IMR-90 (cell line): ENCODE data around the gene MSN. TPM values are rescaled to one million over a fixed set of nuclear protein-coding genes. Genes with fewer than 3 reads are reported as not detected.

Source experiments
- ATAC-seq: fragments of 200-7000 bp; cut with Tn5 transposase; 2 replicates; pipeline ENCODE4 v1.9.1; 2020; ENCODE audit warnings: low read depth, mild to moderate bottlenecking, moderate library complexity
- BruUV-seq: library from RNA; stranded (reverse); fragments of 400-500 nt; replicated peaks from 2 replicates; lab custom pipeline; 2021; lab: Mats Ljungman, UMichigan
- CTCF ChIA-PET: fragments of 300-600 bp; formaldehyde crosslinking; extraction: SDS; loops from one replicate; lab custom pipeline; 2021; ENCODE audit warnings: antibody characterized with exemption; lab: Yijun Ruan, JAX
- POLR2A ChIA-PET: fragments of 300-600 bp; sonication (Branson Sonifier 250); formaldehyde crosslinking; loops from one replicate; lab custom pipeline; 2022; ENCODE audit warnings: antibody characterized with exemption; ENCODE audit not compliant: unreplicated experiment; lab: Charles Lee
- DNase-seq: peaks from one replicate; pipeline ENCODE4 v3.0.0; 2013
- H2AFZ ChIP-seq: replicated peaks from 2 replicates; pipeline ENCODE3; 2013; ENCODE audit warnings: low read length, mild to moderate bottlenecking; ENCODE audit not compliant: poor library complexity
- H2AK5ac ChIP-seq: 2 replicates; pipeline ENCODE4 v1.6.1; 2013; ENCODE audit warnings: low read depth, low read length, inconsistent platforms
- H2AK9ac ChIP-seq: replicated peaks from 2 replicates; pipeline ENCODE3; 2013; ENCODE audit warnings: mild to moderate bottlenecking, low read depth, low read length, moderate library complexity; ENCODE audit not compliant: poor library complexity
- H2BK120ac ChIP-seq: 2 replicates; pipeline ENCODE4 v1.6.1; 2013; ENCODE audit warnings: low read depth, low read length, inconsistent platforms
- H2BK15ac ChIP-seq: 3 replicates; pipeline ENCODE4 v1.6.1; 2013; ENCODE audit warnings: low read depth, low read length, inconsistent platforms
- H2BK20ac ChIP-seq: 2 replicates; pipeline ENCODE4 v1.6.1; 2013; ENCODE audit warnings: low read depth, mild to moderate bottlenecking, inconsistent platforms, low read length, moderate library complexity
- H2BK5ac ChIP-seq: 2 replicates; pipeline ENCODE4 v1.6.1; 2013; ENCODE audit warnings: mild to moderate bottlenecking, low read depth, low read length, inconsistent platforms; ENCODE audit not compliant: poor library complexity, severe bottlenecking
- H3K14ac ChIP-seq: replicated peaks from 2 replicates; pipeline ENCODE4 v1.6.1; 2013; ENCODE audit warnings: low read depth, low read length, inconsistent platforms
- H3K18ac ChIP-seq: 2 replicates; pipeline ENCODE4 v1.6.1; 2013; ENCODE audit warnings: low read depth, low read length, control low read depth
- H3K23ac ChIP-seq: 2 replicates; pipeline ENCODE4 v1.6.1; 2013; ENCODE audit warnings: low read depth, low read length, inconsistent platforms
- H3K27ac ChIP-seq: 2 replicates; pipeline ENCODE4 v1.5.1; 2013; ENCODE audit warnings: mild to moderate bottlenecking, control low read depth, low read length; ENCODE audit not compliant: insufficient read depth
- H3K27me3 ChIP-seq: 2 replicates; pipeline ENCODE4 v1.6.1; 2013; ENCODE audit warnings: low read length; ENCODE audit not compliant: control insufficient read depth, insufficient read depth
- H3K36me3 ChIP-seq: 2 replicates; pipeline ENCODE4 v1.6.1; 2013; ENCODE audit warnings: low read length, mixed read lengths; ENCODE audit not compliant: control insufficient read depth, insufficient read depth
- H3K4ac ChIP-seq: 2 replicates; pipeline ENCODE4 v1.6.1; 2013; ENCODE audit warnings: low read depth, low read length, inconsistent platforms
- H3K4me1 ChIP-seq: 2 replicates; pipeline ENCODE4 v1.6.1; 2013; ENCODE audit warnings: low read length, mixed read lengths; ENCODE audit not compliant: control insufficient read depth, insufficient read depth
- H3K4me2 ChIP-seq: 2 replicates; pipeline ENCODE4 v1.6.1; 2013; ENCODE audit warnings: low read depth, mild to moderate bottlenecking, control low read depth, low read length, moderate library complexity
- H3K4me3 ChIP-seq: 2 replicates; pipeline ENCODE4 v1.5.1; 2013; ENCODE audit warnings: low read depth, mild to moderate bottlenecking, control low read depth, low read length, moderate library complexity; ENCODE audit not compliant: insufficient read depth
- H3K56ac ChIP-seq: 2 replicates; pipeline ENCODE4 v1.6.1; 2013; ENCODE audit warnings: low read length, inconsistent platforms; ENCODE audit not compliant: insufficient read depth; ENCODE audit errors: extremely low read depth
- H3K79me1 ChIP-seq, 2 experiments: 2 replicates each; pipeline ENCODE4 v1.6.1; 2013; ENCODE audit warnings: low read length in 2 of 2, inconsistent platforms in 1 of 2, low read depth in 1 of 2
- H3K9ac ChIP-seq: 2 replicates; pipeline ENCODE4 v1.6.1; 2013; ENCODE audit warnings: low read depth, low read length, control low read depth
- H3K9me1 ChIP-seq: 2 replicates; pipeline ENCODE4 v1.6.1; 2013; ENCODE audit warnings: low read length, inconsistent platforms; ENCODE audit not compliant: insufficient read depth
- H3K9me3 ChIP-seq: 2 replicates; pipeline ENCODE4 v1.6.1; 2013; ENCODE audit warnings: low read length; ENCODE audit not compliant: control insufficient read depth, insufficient read depth
- H4K20me1 ChIP-seq: 2 replicates; pipeline ENCODE4 v1.6.1; 2013; ENCODE audit warnings: low read length, inconsistent platforms; ENCODE audit not compliant: insufficient read depth
- H4K5ac ChIP-seq: 2 replicates; pipeline ENCODE4 v1.6.1; 2013; ENCODE audit warnings: mild to moderate bottlenecking, low read depth, low read length, control low read depth
- H4K8ac ChIP-seq, 2 experiments: 2 replicates each; pipeline ENCODE4 v1.6.1; 2013; ENCODE audit warnings: low read depth in 2 of 2, low read length in 2 of 2, control low read depth in 1 of 2, inconsistent platforms in 1 of 2
- H4K91ac ChIP-seq: 2 replicates; pipeline ENCODE4 v1.6.1; 2013; ENCODE audit warnings: low read depth, low read length, inconsistent platforms; ENCODE audit not compliant: insufficient read depth
- CEBPB ChIP-seq: IDR thresholded peaks from 2 replicates; pipeline ENCODE4 v1.6.1; 2012; ENCODE audit warnings: low read depth, low read length, improper control_type of control experiment
- CHD1 ChIP-seq: IDR thresholded peaks from 2 replicates; pipeline ENCODE4 v1.6.1; 2012; ENCODE audit warnings: low read depth, low read length, improper control_type of control experiment
- FOS ChIP-seq: fragments of 150-350 bp; IDR thresholded peaks from 2 replicates; pipeline ENCODE4 v1.6.1; 2016; ENCODE audit warnings: low read depth, low read length
- MAZ ChIP-seq: IDR thresholded peaks from 2 replicates; pipeline ENCODE4 v1.6.1; 2012; ENCODE audit warnings: low read depth, mild to moderate bottlenecking, low read length, improper control_type of control experiment, moderate library complexity, borderline replicate concordance
- RAD21 ChIP-seq: IDR thresholded peaks from 2 replicates; pipeline ENCODE4 v1.6.1; 2012; ENCODE audit warnings: low read length, improper control_type of control experiment
- RCOR1 ChIP-seq: IDR thresholded peaks from 2 replicates; pipeline ENCODE4 v1.6.1; 2012; ENCODE audit warnings: mild to moderate bottlenecking, low read length, improper control_type of control experiment; ENCODE audit not compliant: insufficient replicate concordance
- RFX5 ChIP-seq: IDR thresholded peaks from 2 replicates; pipeline ENCODE4 v1.8.0; 2012; ENCODE audit warnings: low read depth, mild to moderate bottlenecking, low read length, moderate library complexity
- SMC3 ChIP-seq: fragments of 150-350 bp; IDR thresholded peaks from 2 replicates; pipeline ENCODE4 v1.6.1; 2016; ENCODE audit warnings: low read depth, mild to moderate bottlenecking, antibody characterized with exemption, low read length, moderate library complexity
- WGBS, 2 experiments: methylation state at CpG; one replicate each; pipeline versions ENCODE4 v1.1.5 to v1.1.7; 2013; ENCODE audit warnings: missing lambda C conversion rate in 2 of 2; ENCODE audit not compliant: insufficient read length in 1 of 2; ENCODE audit errors: extremely low coverage in 2 of 2; 5-methylcytosine and 5-hydroxymethylcytosine counted together
- dilution Hi-C: fragments of 300-500 bp; cut with HindIII; formaldehyde crosslinking; loops from one replicate; pipeline ENCODE4 v1.14.3; 2018; ENCODE audit warnings: low sequenced_read_pairs; ENCODE audit not compliant: unreplicated experiment
- in situ Hi-C: fragments of 300-500 bp; cut with MboI; formaldehyde crosslinking; loops from 3 replicates; pipeline ENCODE4 v1.14.3; 2019; ENCODE audit warnings: low sequenced_read_pairs, inconsistent platforms, mixed read lengths
- intact Hi-C: fragments of 100-400 bp; cut with micrococcal nuclease; formaldehyde crosslinking; loops from 2 replicates; pipeline ENCODE4 v1.10.0; 2022
- polyA plus RNA-seq, 3 experiments: library from polyadenylated mRNA; depleted of rRNA; stranded (reverse); fragments of >200 nt; gene quantifications; 2 replicates each; pipeline ENCODE4 v1.2.3, GENCODE V29; 2012; ENCODE audit warnings: low replicate concordance in 1 of 3
- total RNA-seq: library from RNA; depleted of rRNA; stranded (reverse); fragments of >200 nt; gene quantifications from 2 replicates; pipeline ENCODE4 v1.2.3, GENCODE V29; 2012
- TF ChIP-seq, protein P1 (sequence below): conservative IDR thresholded peaks from 2 replicates; pipeline ENCODE4 v1.5.1; 2012; ENCODE audit warnings: mild to moderate bottlenecking, low read depth, low read length, improper control_type of control experiment

The MSN gene
- total and polyA plus RNA-seq, 2 of the 4 experiments (the other 2 are of a cell fraction), result 422 to 619 TPM

DNA sequence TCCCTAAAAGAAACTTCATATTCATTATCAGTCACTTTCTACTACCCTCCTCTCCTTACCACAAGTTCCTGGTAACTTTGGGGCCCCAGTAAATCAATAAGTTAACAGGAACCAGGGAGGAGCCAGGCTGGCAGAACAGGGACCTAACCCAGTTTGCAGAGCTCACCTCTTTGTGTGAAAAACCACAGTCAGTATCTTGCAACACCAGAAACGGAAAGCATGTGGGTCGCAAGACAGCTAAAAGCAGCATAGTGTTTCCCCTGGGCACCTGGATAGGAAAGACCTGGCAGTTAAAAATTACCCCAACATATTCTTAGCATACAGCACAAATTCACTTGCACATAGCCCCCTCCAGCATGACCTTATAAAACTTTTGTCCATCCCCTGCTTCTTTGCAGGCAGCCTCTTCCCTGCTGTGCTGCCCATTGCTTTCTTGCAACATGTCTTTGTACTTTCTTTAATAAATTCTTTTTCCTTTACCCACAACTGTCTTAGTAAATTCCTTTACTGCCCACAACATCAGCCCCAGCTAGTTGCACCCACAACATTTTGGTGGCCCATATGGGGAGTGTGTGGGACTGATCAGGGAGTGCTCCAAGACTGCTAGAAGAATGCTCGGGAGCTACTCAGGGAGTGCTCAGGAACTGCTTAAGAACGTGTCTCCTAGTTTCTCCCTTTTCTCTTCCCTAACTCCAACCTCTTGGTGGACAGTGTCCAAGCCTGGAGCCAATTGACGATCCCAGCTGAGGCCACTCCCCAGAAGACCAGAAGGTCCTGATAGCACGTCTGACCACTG lies 83.4 kb downstream of the MSN start (continued):
- no peak for TF ChIP-seq SMC3

DNA sequence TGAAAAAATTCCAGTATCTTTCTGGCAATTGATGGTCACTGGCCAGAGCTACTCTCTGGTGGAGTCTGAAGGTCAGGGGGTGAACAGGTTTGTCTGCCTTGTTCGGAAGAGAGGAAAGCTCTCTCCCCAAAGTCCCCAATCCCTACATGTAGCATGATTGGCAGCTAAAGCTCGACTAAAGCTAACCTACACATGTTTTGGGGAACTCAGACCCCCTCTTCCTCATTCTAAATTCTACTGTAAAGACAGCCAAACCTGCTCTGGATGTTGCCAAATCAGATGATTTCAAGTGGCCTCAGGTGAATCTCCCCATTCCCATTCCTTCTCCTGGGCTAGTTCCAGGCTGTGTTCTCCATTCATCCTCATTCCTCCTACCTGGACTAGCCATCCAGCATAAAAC lies 84.1 kb downstream of the MSN start:
- no TSS peak for BruUV-seq
- no CpG with 5 or more reads among the region's 2 CpGs for WGBS, 2 experiments
- 0 out of 2 replicates have a peak, but pooled peaks cover 3% of the 10 kb centered on the region for H3K9me3 ChIP-seq
- ChIA-PET POLR2A (no interaction called here), CTCF (no interaction called here)
- H2BK5ac ChIP-seq, result no peak overlapping the region
- no peak overlapping the region for H4K91ac ChIP-seq
- no peak overlapping the region for H2AFZ ChIP-seq
- ATAC-seq (no peak), DNase-seq (no peak)
- H3K4me2 ChIP-seq, result no peak overlapping the region
- no peak overlapping the region for H2BK20ac ChIP-seq
- H3K56ac ChIP-seq, result no peak overlapping the region
- in situ Hi-C loops, result no loop called here
- TF ChIP-seq RFX5 (no peak), RCOR1 (no peak), CHD1 (no peak), FOS (no peak), MAZ (no peak), RAD21 (no peak), CEBPB (no peak)
- TF ChIP-seq, protein P1, sequence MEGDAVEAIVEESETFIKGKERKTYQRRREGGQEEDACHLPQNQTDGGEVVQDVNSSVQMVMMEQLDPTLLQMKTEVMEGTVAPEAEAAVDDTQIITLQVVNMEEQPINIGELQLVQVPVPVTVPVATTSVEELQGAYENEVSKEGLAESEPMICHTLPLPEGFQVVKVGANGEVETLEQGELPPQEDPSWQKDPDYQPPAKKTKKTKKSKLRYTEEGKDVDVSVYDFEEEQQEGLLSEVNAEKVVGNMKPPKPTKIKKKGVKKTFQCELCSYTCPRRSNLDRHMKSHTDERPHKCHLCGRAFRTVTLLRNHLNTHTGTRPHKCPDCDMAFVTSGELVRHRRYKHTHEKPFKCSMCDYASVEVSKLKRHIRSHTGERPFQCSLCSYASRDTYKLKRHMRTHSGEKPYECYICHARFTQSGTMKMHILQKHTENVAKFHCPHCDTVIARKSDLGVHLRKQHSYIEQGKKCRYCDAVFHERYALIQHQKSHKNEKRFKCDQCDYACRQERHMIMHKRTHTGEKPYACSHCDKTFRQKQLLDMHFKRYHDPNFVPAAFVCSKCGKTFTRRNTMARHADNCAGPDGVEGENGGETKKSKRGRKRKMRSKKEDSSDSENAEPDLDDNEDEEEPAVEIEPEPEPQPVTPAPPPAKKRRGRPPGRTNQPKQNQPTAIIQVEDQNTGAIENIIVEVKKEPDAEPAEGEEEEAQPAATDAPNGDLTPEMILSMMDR, result no peak
- no peak overlapping the region for H2AK5ac ChIP-seq
- H2BK15ac ChIP-seq, result no peak overlapping the region
- no peak overlapping the region for H3K4ac ChIP-seq
- H2BK120ac ChIP-seq, result no peak overlapping the region
- peaks cover 2% of the 10 kb centered on the region for H3K27me3 ChIP-seq
- no peak overlapping the region for H3K23ac ChIP-seq
- H2AK9ac ChIP-seq, result no peak overlapping the region
- H3K9me1 ChIP-seq, result no peaks in the 10 kb centered on the region; the same call in 1 of the 2 replicates
- H3K27ac ChIP-seq, result no peak overlapping the region
- no peak overlapping the region for H4K5ac ChIP-seq
- no peak overlapping the region for H3K4me3 ChIP-seq
- intact Hi-C loops, result no loop called here
- dilution Hi-C loops, result no loop called here
- H4K8ac ChIP-seq, result no peak overlapping the region
- H3K18ac ChIP-seq, result no peak overlapping the region
- H3K14ac ChIP-seq, result no peak overlapping the region
- no peaks in the 10 kb centered on the region for H4K20me1 ChIP-seq
- no peaks in the 10 kb centered on the region for H3K36me3 ChIP-seq
- H3K4me1 ChIP-seq, result no peaks in the 10 kb centered on the region
- no peak overlapping the region for H3K9ac ChIP-seq
- no peaks in the 10 kb centered on the region for H3K79me1 ChIP-seq
